Measurements from ENCODE around the gene CATSPERE.

CATSPERE gene

GRCh38 chr1:244424649-244425334, 36.3 kb upstream of the CATSPERE start:
- no peak for DNase-seq (ENCODE audit: low read depth)
- H3K4me3 ChIP-seq (ENCODE audit: low read depth, low read length), result no peak overlapping the region
- no peak for TF ChIP-seq CTCF (IDR thresholded peaks at IDR 0.05; ENCODE audit: low read depth, low read length)
- no peak for TF ChIP-seq MYC (IDR thresholded peaks at IDR 0.05; ENCODE audit: low read depth, low read length)
- TF ChIP-seq MAX (IDR thresholded peaks at IDR 0.05; ENCODE audit: low read depth, low read length), result no peak
- TF ChIP-seq POLR2A (IDR thresholded peaks at IDR 0.05; ENCODE audit: extremely low read depth, insufficient read length), result no peak

- TF ChIP-seq CTCF (IDR thresholded peaks at IDR 0.05; ENCODE audit: low read depth, low read length) (no peak), MYC (IDR thresholded peaks at IDR 0.05; ENCODE audit: low read depth, low read length) (no peak), MAX (IDR thresholded peaks at IDR 0.05; ENCODE audit: low read depth, low read length) (no peak), POLR2A (IDR thresholded peaks at IDR 0.05; ENCODE audit: extremely low read depth, insufficient read length) (no peak)
- H3K4me3 ChIP-seq (ENCODE audit: low read depth, low read length), result no peak overlapping the region
- no peak for DNase-seq (ENCODE audit: low read depth)
Observed at GRCh38 chr1:244427647-244428046, 33.4 kb upstream of the CATSPERE start.

GRCh38 chr1:244429818-244430217, 31.3 kb upstream of the CATSPERE start:
- DNase-seq (ENCODE audit: low read depth), result no peak
- H3K4me3 ChIP-seq (ENCODE audit: low read depth, low read length), result no peak overlapping the region
- no peak for TF ChIP-seq MYC (IDR thresholded peaks at IDR 0.05; ENCODE audit: low read depth, low read length)
- no peak for TF ChIP-seq POLR2A (IDR thresholded peaks at IDR 0.05; ENCODE audit: extremely low read depth, insufficient read length)
- TF ChIP-seq MAX (IDR thresholded peaks at IDR 0.05; ENCODE audit: low read depth, low read length), result no peak
- TF ChIP-seq CTCF (IDR thresholded peaks at IDR 0.05; ENCODE audit: low read depth, low read length), result no peak

GRCh38 chr1:244431166-244431565, 29.9 kb upstream of the CATSPERE start:
- TF ChIP-seq MAX (IDR thresholded peaks at IDR 0.05; ENCODE audit: low read depth, low read length) (no peak), POLR2A (IDR thresholded peaks at IDR 0.05; ENCODE audit: extremely low read depth, insufficient read length) (no peak), MYC (IDR thresholded peaks at IDR 0.05; ENCODE audit: low read depth, low read length) (no peak), CTCF (IDR thresholded peaks at IDR 0.05; ENCODE audit: low read depth, low read length) (no peak)
- DNase-seq (ENCODE audit: low read depth), result no peak

GRCh38 chr1:244435562-244436205, 25.4 kb upstream of the CATSPERE start:
- TF ChIP-seq MAX (IDR thresholded peaks at IDR 0.05; ENCODE audit: low read depth, low read length), result no peak
- no peak for TF ChIP-seq CTCF (IDR thresholded peaks at IDR 0.05; ENCODE audit: low read depth, low read length)
- no peak for TF ChIP-seq MYC (IDR thresholded peaks at IDR 0.05; ENCODE audit: low read depth, low read length)
- no peak for TF ChIP-seq POLR2A (IDR thresholded peaks at IDR 0.05; ENCODE audit: extremely low read depth, insufficient read length)

More at GRCh38 chr1:244431166-244431565, 29.9 kb upstream of the CATSPERE start:
- no peak overlapping the region for H3K4me3 ChIP-seq (ENCODE audit: low read depth, low read length)

More at GRCh38 chr1:244435562-244436205, 25.4 kb upstream of the CATSPERE start:
- no peak for DNase-seq (ENCODE audit: low read depth)
- H3K4me3 ChIP-seq (ENCODE audit: low read depth, low read length), result no peak overlapping the region
